Measurements from ENCODE around the gene BARX2.
"Not testable (repeated sequence)": the region's sequence is repeated elsewhere in the genome, so short reads cannot be mapped to it uniquely, and the experiment has no call there.

The BARX2 gene

GRCh38 chr11:129375751-129376657 is at the start of gene BARX2:
BARX2 (plus strand) TSS chr11:129375848; CDS start chr11:129376036, 188 bp downstream.
- DNase-seq = peak; percentile 80

- DNase-seq = no peak
Measured at GRCh38 chr11:129326921-129327320, 48.7 kb upstream of the BARX2 start.

GRCh38 chr11:129327708-129328107 is 47.9 kb upstream of the BARX2 start:
- DNase-seq = not testable (repeated sequence)

- DNase-seq = no peak
Measured at GRCh38 chr11:129328756-129329155, 46.9 kb upstream of the BARX2 start.

GRCh38 chr11:129331217-129331616 is 44.4 kb upstream of the BARX2 start:
- DNase-seq = no peak

GRCh38 chr11:129331871-129332274 is 43.8 kb upstream of the BARX2 start:
- DNase-seq = peak; percentile 91

- DNase-seq = no peak
Measured at GRCh38 chr11:129333873-129334272, 41.8 kb upstream of the BARX2 start.

GRCh38 chr11:129344301-129344940 is 31.2 kb upstream of the BARX2 start:
- not testable (repeated sequence) for DNase-seq

- DNase-seq = no peak
Measured at GRCh38 chr11:129346916-129347315, 28.7 kb upstream of the BARX2 start.

GRCh38 chr11:129348813-129349212 is 26.8 kb upstream of the BARX2 start:
- no peak for DNase-seq

GRCh38 chr11:129352676-129353075 is 23.0 kb upstream of the BARX2 start:
- no peak for DNase-seq

- DNase-seq = no peak
Measured at GRCh38 chr11:129354691-129355090, 21.0 kb upstream of the BARX2 start.

GRCh38 chr11:129359748-129360147 is 15.9 kb upstream of the BARX2 start:
- DNase-seq = no peak

- DNase-seq = peak; percentile 87
Measured at GRCh38 chr11:129364143-129364654, 11.4 kb upstream of the BARX2 start.

GRCh38 chr11:129365816-129366215 is 9.8 kb upstream of the BARX2 start:
- no peak for DNase-seq

- no peak for DNase-seq
Measured at GRCh38 chr11:129366737-129367597, 8.7 kb upstream of the BARX2 start.

GRCh38 chr11:129368889-129369672 is 6.6 kb upstream of the BARX2 start:
- DNase-seq = no peak

- no peak for DNase-seq
Measured at GRCh38 chr11:129370715-129371114, 4.9 kb upstream of the BARX2 start.

GRCh38 chr11:129372609-129373488 is 2.8 kb upstream of the BARX2 start:
- DNase-seq = no peak

GRCh38 chr11:129373489-129373953 is 2.1 kb upstream of the BARX2 start:
- DNase-seq = no peak
